Ishikawa (cell line): Measurements from ENCODE around the gene ABHD1.

ENCODE experiments used
- CEBPB ChIP-seq: IDR thresholded peaks from 2 replicates; pipeline ENCODE4 v1.6.1; 2012
- CREB1 ChIP-seq: IDR thresholded peaks from 2 replicates; pipeline ENCODE4 v1.6.1; 2012; ENCODE audit warnings: low read depth
- EGR1 ChIP-seq: IDR thresholded peaks from 2 replicates; pipeline ENCODE4 v1.6.1; 2012
- EP300 ChIP-seq: IDR thresholded peaks from 2 replicates; pipeline ENCODE4 v1.6.1; 2012; ENCODE audit warnings: borderline replicate concordance
- FOXM1 ChIP-seq: IDR thresholded peaks from 2 replicates; pipeline ENCODE4 v1.6.1; 2012; ENCODE audit warnings: low read depth, borderline replicate concordance
- NFIC ChIP-seq: IDR thresholded peaks from 2 replicates; pipeline ENCODE4 v1.6.1; 2012
- RAD21 ChIP-seq: IDR thresholded peaks from 2 replicates; pipeline ENCODE4 v1.6.1; 2012; ENCODE audit warnings: low read depth
- TAF1 ChIP-seq: IDR thresholded peaks from 2 replicates; pipeline ENCODE4 v1.6.1; 2012; ENCODE audit warnings: low read depth, mild to moderate bottlenecking
- TCF12 ChIP-seq: IDR thresholded peaks from 2 replicates; pipeline ENCODE4 v1.6.1; 2012; ENCODE audit warnings: low read depth
- TEAD4 ChIP-seq: IDR thresholded peaks from 2 replicates; pipeline ENCODE4 v1.6.1; 2012
- USF1 ChIP-seq: IDR thresholded peaks from 2 replicates; pipeline ENCODE4 v1.6.1; 2012
- YY1 ChIP-seq: IDR thresholded peaks from 2 replicates; pipeline ENCODE4 v1.6.1; 2012; ENCODE audit warnings: low read depth
- ZBTB7A ChIP-seq: IDR thresholded peaks from 2 replicates; pipeline ENCODE4 v1.6.1; 2012; ENCODE audit warnings: low read depth
- TF ChIP-seq, protein P1 (sequence below): IDR thresholded peaks from 2 replicates; pipeline ENCODE4 v1.6.1; 2012; ENCODE audit warnings: low read depth, mild to moderate bottlenecking
- TF ChIP-seq, protein P2 (sequence below): IDR thresholded peaks from 2 replicates; pipeline ENCODE4 v1.6.1; 2012

The ABHD1 gene

DNA sequence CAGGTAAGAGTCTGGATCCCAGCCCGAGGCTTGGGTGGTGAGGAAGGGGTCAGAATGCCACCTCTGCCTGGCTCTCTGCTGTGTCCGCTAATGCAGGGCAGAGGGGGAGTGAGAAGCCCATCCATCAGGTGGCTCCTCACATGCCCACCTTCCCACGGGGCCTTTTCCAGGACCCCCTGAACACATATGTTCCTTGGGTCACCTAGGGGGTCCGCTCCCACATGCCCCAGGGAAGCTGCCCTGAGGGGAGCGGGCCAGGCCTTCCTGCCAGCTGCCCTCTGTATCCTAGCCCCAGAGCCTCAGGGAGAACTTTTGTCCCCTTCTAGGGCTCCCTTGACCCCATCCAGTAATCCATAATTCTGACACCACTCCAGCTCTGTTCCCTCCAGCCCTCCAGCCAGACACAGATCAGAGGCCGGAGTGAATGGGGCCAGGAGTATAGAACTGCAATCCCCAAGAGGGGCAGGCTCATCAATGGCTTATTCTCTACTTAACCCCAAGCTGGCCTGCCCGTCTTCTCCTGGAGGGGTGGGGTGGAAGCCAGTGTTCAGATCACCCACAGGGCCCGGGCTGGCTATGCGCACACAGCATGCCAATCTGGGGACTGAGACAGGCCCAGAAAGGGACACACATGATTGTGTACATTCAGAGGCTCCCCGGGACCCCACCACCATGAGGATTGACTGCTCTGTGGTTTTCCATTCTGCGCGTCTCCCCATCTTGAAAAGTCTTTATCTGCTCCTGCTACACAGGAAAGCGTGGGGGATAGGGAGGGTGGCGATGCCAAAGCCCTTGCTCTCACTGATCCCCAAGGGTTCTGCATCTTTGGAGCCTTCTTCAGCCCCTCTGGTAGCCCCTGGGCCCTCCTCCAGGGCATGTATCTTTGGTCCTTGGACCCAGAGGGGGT, 44.1 kb upstream of the ABHD1 start:
- no peak for TF ChIP-seq ZBTB7A
- no peak for TF ChIP-seq FOXM1

DNA sequence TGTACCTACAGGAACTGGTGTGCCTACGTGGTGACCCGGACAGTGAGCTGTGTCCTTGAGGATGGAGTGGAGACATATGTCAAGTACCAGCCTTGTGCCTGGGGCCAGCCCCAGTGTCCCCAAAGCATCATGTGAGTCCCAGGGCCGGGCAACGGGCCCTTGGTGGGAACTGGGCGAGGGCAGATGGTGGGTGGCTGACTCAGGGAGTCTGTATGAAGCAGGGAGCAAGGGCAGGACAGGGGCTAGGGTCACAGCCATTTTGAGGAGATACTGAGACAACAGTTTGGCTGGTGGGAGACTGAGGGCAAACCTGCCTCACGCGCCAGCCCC, 43.5 kb upstream of the ABHD1 start:
- TF ChIP-seq FOXM1 = no peak
- no peak for TF ChIP-seq CREB1
- TF ChIP-seq NFIC = no peak
- TF ChIP-seq TCF12 = no peak
- TF ChIP-seq EGR1 = no peak
- TF ChIP-seq, protein P1, sequence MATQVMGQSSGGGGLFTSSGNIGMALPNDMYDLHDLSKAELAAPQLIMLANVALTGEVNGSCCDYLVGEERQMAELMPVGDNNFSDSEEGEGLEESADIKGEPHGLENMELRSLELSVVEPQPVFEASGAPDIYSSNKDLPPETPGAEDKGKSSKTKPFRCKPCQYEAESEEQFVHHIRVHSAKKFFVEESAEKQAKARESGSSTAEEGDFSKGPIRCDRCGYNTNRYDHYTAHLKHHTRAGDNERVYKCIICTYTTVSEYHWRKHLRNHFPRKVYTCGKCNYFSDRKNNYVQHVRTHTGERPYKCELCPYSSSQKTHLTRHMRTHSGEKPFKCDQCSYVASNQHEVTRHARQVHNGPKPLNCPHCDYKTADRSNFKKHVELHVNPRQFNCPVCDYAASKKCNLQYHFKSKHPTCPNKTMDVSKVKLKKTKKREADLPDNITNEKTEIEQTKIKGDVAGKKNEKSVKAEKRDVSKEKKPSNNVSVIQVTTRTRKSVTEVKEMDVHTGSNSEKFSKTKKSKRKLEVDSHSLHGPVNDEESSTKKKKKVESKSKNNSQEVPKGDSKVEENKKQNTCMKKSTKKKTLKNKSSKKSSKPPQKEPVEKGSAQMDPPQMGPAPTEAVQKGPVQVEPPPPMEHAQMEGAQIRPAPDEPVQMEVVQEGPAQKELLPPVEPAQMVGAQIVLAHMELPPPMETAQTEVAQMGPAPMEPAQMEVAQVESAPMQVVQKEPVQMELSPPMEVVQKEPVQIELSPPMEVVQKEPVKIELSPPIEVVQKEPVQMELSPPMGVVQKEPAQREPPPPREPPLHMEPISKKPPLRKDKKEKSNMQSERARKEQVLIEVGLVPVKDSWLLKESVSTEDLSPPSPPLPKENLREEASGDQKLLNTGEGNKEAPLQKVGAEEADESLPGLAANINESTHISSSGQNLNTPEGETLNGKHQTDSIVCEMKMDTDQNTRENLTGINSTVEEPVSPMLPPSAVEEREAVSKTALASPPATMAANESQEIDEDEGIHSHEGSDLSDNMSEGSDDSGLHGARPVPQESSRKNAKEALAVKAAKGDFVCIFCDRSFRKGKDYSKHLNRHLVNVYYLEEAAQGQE = no peak
- TF ChIP-seq EP300 = no peak
- no peak for TF ChIP-seq TEAD4
- no peak for TF ChIP-seq TAF1
- no peak for TF ChIP-seq CEBPB
- TF ChIP-seq, protein P2, sequence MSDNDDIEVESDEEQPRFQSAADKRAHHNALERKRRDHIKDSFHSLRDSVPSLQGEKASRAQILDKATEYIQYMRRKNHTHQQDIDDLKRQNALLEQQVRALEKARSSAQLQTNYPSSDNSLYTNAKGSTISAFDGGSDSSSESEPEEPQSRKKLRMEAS = no peak
- TF ChIP-seq ZBTB7A = no peak
- TF ChIP-seq RAD21 = no peak
- no peak for TF ChIP-seq YY1

- TF ChIP-seq, protein P2 = no peak
- TF ChIP-seq EP300 (no peak), CEBPB (no peak), FOXM1 (no peak), YY1 (no peak), TEAD4 (no peak), ZBTB7A (no peak), TCF12 (no peak), CREB1 (no peak), RAD21 (no peak), USF1 (no peak), TAF1 (no peak), EGR1 (no peak)
- TF ChIP-seq, protein P1 = no peak
Observed at GRCh38 chr2:27080603-27080936, 43.0 kb upstream of the ABHD1 start.

DNA sequence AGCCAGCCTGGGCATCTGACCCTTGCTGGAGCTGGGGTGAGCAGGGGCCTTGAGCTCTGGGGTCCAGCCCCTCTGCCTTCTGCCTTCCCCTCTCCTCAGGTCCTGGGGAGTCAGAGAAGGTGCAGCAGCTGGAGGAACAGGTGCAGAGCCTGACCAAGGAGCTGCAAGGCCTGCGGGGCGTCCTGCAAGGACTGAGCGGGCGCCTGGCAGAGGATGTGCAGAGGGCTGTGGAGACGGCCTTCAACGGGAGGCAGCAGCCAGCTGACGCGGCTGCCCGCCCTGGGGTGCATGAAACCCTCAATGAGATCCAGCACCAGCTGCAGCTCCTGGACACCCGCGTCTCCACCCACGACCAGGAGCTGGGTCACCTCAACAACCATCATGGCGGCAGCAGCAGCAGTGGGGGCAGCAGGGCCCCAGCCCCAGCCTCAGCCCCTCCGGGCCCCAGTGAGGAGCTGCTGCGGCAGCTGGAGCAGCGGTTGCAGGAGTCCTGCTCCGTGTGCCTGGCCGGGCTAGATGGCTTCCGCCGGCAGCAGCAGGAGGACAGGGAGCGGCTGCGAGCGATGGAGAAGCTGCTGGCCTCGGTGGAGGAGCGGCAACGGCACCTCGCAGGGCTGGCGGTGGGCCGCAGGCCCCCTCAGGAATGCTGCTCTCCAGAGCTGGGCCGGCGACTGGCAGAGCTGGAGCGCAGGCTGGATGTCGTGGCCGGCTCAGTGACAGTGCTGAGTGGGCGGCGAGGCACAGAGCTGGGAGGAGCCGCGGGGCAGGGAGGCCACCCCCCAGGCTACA, 41.4 kb upstream of the ABHD1 start:
- TF ChIP-seq FOXM1 (no peak), RAD21 (no peak), YY1 (no peak), EP300 (no peak)
- TF ChIP-seq, protein P1 = no peak
